LNCaP clone FGC (cell line): ENCODE measurements around the gene CPTP.

ENCODE experiments used
- DNase-seq: peaks from one replicate; pipeline ENCODE4 v3.0.0-alpha.2; 2011; ENCODE audit warnings: low read depth
- H3K4me3 ChIP-seq: 2 replicates; pipeline ENCODE4 v1.5.1; 2011; ENCODE audit warnings: mild to moderate bottlenecking, low read depth, low read length, control low read depth
- CTCF ChIP-seq: IDR thresholded peaks from 2 replicates; pipeline ENCODE4 v1.5.1; 2012; ENCODE audit warnings: mild to moderate bottlenecking; ENCODE audit not compliant: control insufficient read depth, insufficient read depth; ENCODE audit errors: extremely low read depth

Gene CPTP

GRCh38 chr1:1353389-1354151 is 29.0 kb downstream of the CPTP start:
- H3K4me3 ChIP-seq: no peak overlapping the region
- no peak for DNase-seq

GRCh38 chr1:1354271-1355247 is 30.0 kb downstream of the CPTP start:
- H3K4me3 ChIP-seq: peak overlapping the region; percentile 41
- no peak for TF ChIP-seq CTCF
- DNase-seq: no peak

More at GRCh38 chr1:1353389-1354151, 29.0 kb downstream of the CPTP start:
- no peak for TF ChIP-seq CTCF

- H3K4me3 ChIP-seq: peak overlapping the region; percentile 41
- no peak for DNase-seq
- no peak for TF ChIP-seq CTCF
Measured at GRCh38 chr1:1355416-1355815, 30.8 kb downstream of the CPTP start.

- peak overlapping the region; percentile 41 for H3K4me3 ChIP-seq
- no peak for DNase-seq
- no peak for TF ChIP-seq CTCF
Measured at GRCh38 chr1:1356166-1356795, 31.7 kb downstream of the CPTP start.

GRCh38 chr1:1356796-1357401 is 32.3 kb downstream of the CPTP start:
- no peak overlapping the region for H3K4me3 ChIP-seq
- DNase-seq: no peak
- no peak for TF ChIP-seq CTCF

GRCh38 chr1:1357871-1358432 is 33.4 kb downstream of the CPTP start:
- DNase-seq: no peak
- no peak for TF ChIP-seq CTCF
- no peak overlapping the region for H3K4me3 ChIP-seq
